ENCODE data around the gene HSF4. TPM values are rescaled to one million over a fixed set of nuclear protein-coding genes. Genes with fewer than 3 reads are reported as not detected.
"Not testable (repeated sequence)": the region's sequence is repeated elsewhere in the genome, so short reads cannot be mapped to it uniquely, and the experiment has no call there.

HSF4 gene
- total RNA-seq, 1 donor from 2014 or later: 64.9 TPM

DNA sequence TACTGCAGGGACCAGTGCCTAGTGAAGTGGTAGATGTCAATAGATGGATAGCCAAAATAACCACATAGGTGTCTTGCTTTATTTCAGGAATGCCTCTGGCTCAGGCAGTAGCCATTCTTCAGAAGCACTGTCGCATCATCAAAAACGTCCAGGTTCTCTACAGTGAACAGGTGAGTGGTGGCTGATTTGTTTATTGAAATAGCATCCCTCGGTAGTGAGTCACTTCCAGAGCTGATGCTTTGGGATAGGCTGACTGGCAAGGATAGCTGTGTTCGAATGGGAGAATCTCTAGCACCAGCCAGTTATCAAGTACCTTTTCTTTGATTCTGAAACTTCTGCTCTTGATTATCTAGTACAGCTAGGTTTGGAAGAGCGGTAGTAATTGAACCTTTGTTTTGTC lies 44.5 kb upstream of the HSF4 start:
- TF ChIP-seq, protein P1, sequence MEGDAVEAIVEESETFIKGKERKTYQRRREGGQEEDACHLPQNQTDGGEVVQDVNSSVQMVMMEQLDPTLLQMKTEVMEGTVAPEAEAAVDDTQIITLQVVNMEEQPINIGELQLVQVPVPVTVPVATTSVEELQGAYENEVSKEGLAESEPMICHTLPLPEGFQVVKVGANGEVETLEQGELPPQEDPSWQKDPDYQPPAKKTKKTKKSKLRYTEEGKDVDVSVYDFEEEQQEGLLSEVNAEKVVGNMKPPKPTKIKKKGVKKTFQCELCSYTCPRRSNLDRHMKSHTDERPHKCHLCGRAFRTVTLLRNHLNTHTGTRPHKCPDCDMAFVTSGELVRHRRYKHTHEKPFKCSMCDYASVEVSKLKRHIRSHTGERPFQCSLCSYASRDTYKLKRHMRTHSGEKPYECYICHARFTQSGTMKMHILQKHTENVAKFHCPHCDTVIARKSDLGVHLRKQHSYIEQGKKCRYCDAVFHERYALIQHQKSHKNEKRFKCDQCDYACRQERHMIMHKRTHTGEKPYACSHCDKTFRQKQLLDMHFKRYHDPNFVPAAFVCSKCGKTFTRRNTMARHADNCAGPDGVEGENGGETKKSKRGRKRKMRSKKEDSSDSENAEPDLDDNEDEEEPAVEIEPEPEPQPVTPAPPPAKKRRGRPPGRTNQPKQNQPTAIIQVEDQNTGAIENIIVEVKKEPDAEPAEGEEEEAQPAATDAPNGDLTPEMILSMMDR (IDR thresholded peaks at IDR 0.05): no peak
- Histone ChIP-seq H3K4me1 (no peaks in the 10 kb centered on the region), H3K36me3 (peaks cover 30 to 39% of the 10 kb centered on the region in 2 donors), H3K27ac (no peak overlapping the region), H3K27me3 (no peaks in the 10 kb centered on the region), H3K9me3 (no peaks in the 10 kb centered on the region), H3K4me3 (no peak overlapping the region)
- DNase-seq (ENCODE audit: low spot score in 2 of 2): no peak
- intact Hi-C loops (cut with DNase I): no loop called here

DNA sequence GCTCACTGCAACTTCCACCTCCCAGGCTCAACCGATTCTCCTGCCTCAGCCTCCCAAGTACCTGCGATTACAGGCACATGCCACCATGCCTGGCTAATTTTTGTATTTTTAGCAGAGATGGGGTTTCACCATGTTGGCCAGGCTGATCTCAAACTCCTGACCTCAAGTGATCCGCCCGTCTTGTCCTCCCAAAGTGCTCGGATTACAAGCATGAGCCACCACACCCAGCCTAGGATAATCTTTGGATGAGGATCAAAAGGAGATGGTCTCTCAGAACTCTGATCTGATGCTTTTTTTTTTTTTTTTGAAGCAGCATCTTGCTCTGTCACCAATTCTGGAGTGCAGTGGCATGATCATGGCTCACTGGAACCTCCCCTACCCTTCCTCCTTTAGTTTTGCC lies 41.7 kb upstream of the HSF4 start:
- H3K4me1 ChIP-seq; H3K27me3 ChIP-seq; H3K27ac ChIP-seq; intact Hi-C loops (cut with DNase I); DNase-seq (ENCODE audit: low spot score in 2 of 2); H3K4me3 ChIP-seq; H3K9me3 ChIP-seq: not testable (repeated sequence)
- H3K36me3 ChIP-seq: peaks cover 43 to 52% of the 10 kb centered on the region in 2 donors

DNA sequence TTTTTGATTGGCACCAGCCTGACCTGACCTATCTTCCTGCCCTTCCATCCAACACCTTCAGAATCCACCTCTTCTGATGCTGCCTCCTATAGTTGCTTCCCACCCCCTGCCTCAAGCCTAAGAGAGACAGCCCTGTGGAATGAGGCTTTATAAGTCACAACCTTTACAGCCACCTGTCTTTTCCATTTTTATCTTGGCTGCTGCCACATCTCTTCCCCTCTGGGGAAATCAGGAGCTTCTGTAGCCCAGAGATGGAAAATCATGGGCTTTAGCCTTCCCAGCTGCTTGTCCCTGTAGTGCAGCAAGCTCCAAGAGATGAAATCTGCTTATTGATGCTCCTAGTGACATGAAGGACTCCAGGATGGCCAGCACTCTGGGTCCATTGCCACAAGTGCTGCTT lies 36.1 kb upstream of the HSF4 start:
- H3K9me3 ChIP-seq: no peaks in the 10 kb centered on the region
- TF ChIP-seq, protein P1 (IDR thresholded peaks at IDR 0.05): no peak
- intact Hi-C loops (cut with DNase I): no loop called here
- H3K27me3 ChIP-seq: no peaks in the 10 kb centered on the region
- no peaks in the 10 kb centered on the region for H3K4me1 ChIP-seq
- no peak overlapping the region for H3K4me3 ChIP-seq
- H3K36me3 ChIP-seq: peaks cover 50 to 56% of the 10 kb centered on the region in 2 donors
- no peak for DNase-seq (ENCODE audit: low spot score in 2 of 2)
- no peak overlapping the region for H3K27ac ChIP-seq

DNA sequence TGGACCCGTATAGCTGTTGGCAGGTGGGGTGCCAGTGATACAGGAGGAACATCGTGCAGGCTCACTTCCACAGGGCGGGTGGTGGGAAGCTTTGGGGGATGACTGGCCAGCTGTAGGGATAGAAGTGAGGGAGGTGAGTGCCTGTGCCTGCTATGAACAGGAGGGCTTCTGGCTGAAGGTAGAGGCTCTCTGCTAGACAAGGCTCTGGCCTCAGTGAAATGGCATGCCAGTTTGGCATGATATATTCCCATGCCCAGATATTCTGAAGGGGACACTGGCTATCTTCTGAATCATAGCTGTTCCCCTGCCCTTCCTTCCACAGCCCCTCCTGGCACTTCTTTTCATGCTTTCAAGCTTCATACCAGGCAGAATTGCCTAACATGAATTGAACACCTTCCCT lies 35.7 kb upstream of the HSF4 start:
- Histone ChIP-seq H3K4me1 (no peaks in the 10 kb centered on the region), H3K4me3 (no peak overlapping the region), H3K36me3 (peaks cover 46 to 58% of the 10 kb centered on the region in 2 donors), H3K27me3 (no peaks in the 10 kb centered on the region), H3K9me3 (no peaks in the 10 kb centered on the region), H3K27ac (no peak overlapping the region)
- no peak for DNase-seq (ENCODE audit: low spot score in 2 of 2)
- intact Hi-C loops (cut with DNase I): no loop called here
- TF ChIP-seq, protein P1 (IDR thresholded peaks at IDR 0.05): no peak

DNA sequence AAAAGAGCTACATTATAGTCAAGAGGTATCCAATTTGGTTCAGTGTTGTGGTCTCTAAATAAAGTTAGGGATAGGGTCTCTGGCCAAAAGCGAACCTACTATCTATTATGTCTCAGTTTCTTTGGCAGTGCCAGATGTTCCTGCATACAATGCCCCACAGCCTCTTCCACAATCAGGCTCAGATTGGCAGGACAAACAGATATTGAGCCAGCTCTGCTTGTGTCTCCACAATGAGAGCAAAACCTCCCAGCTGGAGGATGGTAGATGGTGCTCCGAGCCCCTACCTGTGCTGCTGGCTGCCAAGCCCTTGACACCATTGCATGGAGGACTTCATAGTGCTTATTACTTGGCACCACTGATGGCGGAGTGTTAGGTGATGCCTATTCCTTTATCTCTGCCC lies 35.1 kb upstream of the HSF4 start:
- intact Hi-C loops (cut with DNase I): no loop called here
- no peak overlapping the region for H3K4me3 ChIP-seq
- TF ChIP-seq, protein P1 (IDR thresholded peaks at IDR 0.05): no peak
- H3K27me3 ChIP-seq: no peaks in the 10 kb centered on the region
- no peaks in the 10 kb centered on the region for H3K9me3 ChIP-seq
- H3K27ac ChIP-seq: no peak overlapping the region
- H3K4me1 ChIP-seq: no peaks in the 10 kb centered on the region
- peaks cover 46 to 58% of the 10 kb centered on the region in 2 donors for H3K36me3 ChIP-seq
- no peak for DNase-seq (ENCODE audit: low spot score in 2 of 2)

DNA sequence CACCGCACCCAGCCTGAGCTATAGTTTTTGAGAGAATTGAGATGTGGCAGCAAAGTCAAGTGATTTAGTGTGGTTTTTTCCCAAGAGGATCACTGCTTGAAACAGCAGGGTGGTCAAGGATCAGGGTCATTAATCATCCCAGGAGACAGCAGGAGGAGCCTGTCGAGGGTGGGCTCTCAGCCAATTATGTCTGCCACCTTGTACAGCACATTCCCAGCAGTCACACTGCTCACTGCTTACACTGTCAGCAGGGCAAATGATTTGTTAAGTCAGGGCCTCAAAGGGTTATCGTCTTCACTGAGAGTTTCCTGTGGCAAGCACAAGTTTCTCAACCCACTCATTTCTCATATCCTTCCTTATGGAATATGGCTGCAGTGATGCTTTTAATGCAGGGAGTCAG lies 26.9 kb upstream of the HSF4 start:
- Histone ChIP-seq H3K4me3 (no peak overlapping the region), H3K27me3 (no peaks in the 10 kb centered on the region), H3K27ac (no peak overlapping the region), H3K9me3 (no peaks in the 10 kb centered on the region), H3K4me1 (no peaks in the 10 kb centered on the region), H3K36me3 (peaks cover 81 to 90% of the 10 kb centered on the region in 2 donors)
- DNase-seq (ENCODE audit: low spot score in 2 of 2): no peak
- TF ChIP-seq, protein P1 (IDR thresholded peaks at IDR 0.05): no peak
- intact Hi-C loops (cut with DNase I): no loop called here

Measured in ascending aorta (tissue), 2 donors.